ENCODE data around the gene GATA1. TPM values are rescaled to one million over a fixed set of nuclear protein-coding genes. Genes with fewer than 3 reads are reported as not detected.

Gene GATA1
- total RNA-seq, 1 experiment from 2014 or later, result not detected

DNA sequence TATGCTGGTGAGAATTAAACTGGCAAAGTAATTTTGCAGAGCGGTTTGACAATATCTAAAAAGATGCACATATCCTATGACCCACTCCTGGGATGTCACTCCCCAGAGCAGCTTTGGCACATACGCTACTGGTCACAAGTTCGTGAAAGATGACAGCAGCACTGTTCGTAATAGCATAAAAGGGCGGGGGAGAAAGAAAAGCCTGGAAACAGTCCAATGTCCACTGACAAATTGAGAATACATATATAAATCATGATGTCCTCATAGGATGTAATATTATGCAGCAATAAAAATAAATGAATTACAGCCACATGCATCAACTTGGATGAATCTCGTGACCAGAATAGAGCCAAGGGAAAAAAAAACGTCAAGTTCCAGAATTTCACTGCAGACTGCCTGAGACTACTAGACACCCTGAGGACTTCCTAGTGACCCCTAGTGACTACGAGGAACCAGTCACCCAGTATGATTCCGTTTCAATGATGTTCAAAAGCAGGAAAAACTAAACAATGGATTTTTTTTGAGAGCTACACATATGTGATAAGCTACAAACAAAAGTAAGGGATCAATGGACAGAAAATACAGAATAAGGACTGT, 47.2 kb downstream of the GATA1 start:
- Mint-ChIP-seq H3K4me3 (ENCODE audit: unreplicated experiment) (no peak overlapping the region), H3K27me3 (ENCODE audit: insufficient read depth, unreplicated experiment) (no peaks in the 10 kb centered on the region), H3K36me3 (ENCODE audit: insufficient read depth, unreplicated experiment) (no peaks in the 10 kb centered on the region), H3K9me3 (ENCODE audit: unreplicated experiment) (peaks cover 8% of the 10 kb centered on the region), H3K27ac (ENCODE audit: low read depth, unreplicated experiment) (no peak overlapping the region), H3K4me1 (ENCODE audit: insufficient read depth, unreplicated experiment) (peaks cover 8% of the 10 kb centered on the region)
- ChIA-PET POLR2A (interaction anchor here (0.7 to 1.4 kb wide), 2 partner anchors 32 to 202 kb away, joined by 4 read pairs; partner anchors contain the start of gene HDAC6), CTCF (interaction anchor here (0.6 to 1.4 kb wide), 6 partner anchors 8 to 1191 kb away, joined by 3 to 6 read pairs (median 3); partner anchors contain the start of gene GLOD5)
- TF ChIP-seq, protein P1, sequence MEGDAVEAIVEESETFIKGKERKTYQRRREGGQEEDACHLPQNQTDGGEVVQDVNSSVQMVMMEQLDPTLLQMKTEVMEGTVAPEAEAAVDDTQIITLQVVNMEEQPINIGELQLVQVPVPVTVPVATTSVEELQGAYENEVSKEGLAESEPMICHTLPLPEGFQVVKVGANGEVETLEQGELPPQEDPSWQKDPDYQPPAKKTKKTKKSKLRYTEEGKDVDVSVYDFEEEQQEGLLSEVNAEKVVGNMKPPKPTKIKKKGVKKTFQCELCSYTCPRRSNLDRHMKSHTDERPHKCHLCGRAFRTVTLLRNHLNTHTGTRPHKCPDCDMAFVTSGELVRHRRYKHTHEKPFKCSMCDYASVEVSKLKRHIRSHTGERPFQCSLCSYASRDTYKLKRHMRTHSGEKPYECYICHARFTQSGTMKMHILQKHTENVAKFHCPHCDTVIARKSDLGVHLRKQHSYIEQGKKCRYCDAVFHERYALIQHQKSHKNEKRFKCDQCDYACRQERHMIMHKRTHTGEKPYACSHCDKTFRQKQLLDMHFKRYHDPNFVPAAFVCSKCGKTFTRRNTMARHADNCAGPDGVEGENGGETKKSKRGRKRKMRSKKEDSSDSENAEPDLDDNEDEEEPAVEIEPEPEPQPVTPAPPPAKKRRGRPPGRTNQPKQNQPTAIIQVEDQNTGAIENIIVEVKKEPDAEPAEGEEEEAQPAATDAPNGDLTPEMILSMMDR (IDR thresholded peaks at IDR 0.05; ENCODE audit: unreplicated experiment), result no peak
- intact Hi-C loops (cut with micrococcal nuclease), result no loop called here
- BruUV-seq (replicated peaks), result no TSS peak
- no peak for DNase-seq (ENCODE audit: unreplicated experiment)

DNA sequence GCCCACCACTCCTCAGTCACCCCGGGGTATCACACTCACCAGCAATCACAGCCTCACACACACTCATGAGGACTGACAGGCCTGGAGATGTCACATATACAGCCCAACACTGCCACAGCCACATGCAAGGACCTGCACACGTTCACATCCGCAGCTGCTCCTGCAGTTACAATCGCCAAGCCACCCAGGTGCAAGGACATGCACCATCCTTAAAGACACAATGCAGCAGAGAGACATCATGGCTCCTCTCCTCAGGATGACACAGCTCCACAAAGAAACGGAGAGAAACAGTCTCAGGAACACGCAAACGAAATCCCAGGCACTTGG, 48.0 kb downstream of the GATA1 start:
- TF ChIP-seq, protein P1 (IDR thresholded peaks at IDR 0.05; ENCODE audit: unreplicated experiment), result no peak
- no TSS peak for BruUV-seq (replicated peaks)
- ChIA-PET CTCF (interaction anchor here (0.5 to 1.4 kb wide), 6 partner anchors 9 to 1191 kb away, joined by 3 to 6 read pairs (median 3); partner anchors contain the start of gene GLOD5), POLR2A (interaction anchor here (0.6 to 1.4 kb wide), 3 partner anchors 32 to 202 kb away, joined by 4 read pairs; partner anchors contain the start of gene HDAC6)
- no peak for DNase-seq (ENCODE audit: unreplicated experiment)
- peaks cover 8% of the 10 kb centered on the region for H3K4me1 Mint-ChIP-seq (ENCODE audit: insufficient read depth, unreplicated experiment)
- H3K36me3 Mint-ChIP-seq (ENCODE audit: insufficient read depth, unreplicated experiment), result no peaks in the 10 kb centered on the region
- peaks cover 8% of the 10 kb centered on the region for H3K9me3 Mint-ChIP-seq (ENCODE audit: unreplicated experiment)
- H3K4me3 Mint-ChIP-seq (ENCODE audit: unreplicated experiment), result peak overlapping the region; percentile 74
- H3K27me3 Mint-ChIP-seq (ENCODE audit: insufficient read depth, unreplicated experiment), result no peaks in the 10 kb centered on the region
- intact Hi-C loops (cut with micrococcal nuclease), result no loop called here
- H3K27ac Mint-ChIP-seq (ENCODE audit: low read depth, unreplicated experiment), result no peak overlapping the region

DNA sequence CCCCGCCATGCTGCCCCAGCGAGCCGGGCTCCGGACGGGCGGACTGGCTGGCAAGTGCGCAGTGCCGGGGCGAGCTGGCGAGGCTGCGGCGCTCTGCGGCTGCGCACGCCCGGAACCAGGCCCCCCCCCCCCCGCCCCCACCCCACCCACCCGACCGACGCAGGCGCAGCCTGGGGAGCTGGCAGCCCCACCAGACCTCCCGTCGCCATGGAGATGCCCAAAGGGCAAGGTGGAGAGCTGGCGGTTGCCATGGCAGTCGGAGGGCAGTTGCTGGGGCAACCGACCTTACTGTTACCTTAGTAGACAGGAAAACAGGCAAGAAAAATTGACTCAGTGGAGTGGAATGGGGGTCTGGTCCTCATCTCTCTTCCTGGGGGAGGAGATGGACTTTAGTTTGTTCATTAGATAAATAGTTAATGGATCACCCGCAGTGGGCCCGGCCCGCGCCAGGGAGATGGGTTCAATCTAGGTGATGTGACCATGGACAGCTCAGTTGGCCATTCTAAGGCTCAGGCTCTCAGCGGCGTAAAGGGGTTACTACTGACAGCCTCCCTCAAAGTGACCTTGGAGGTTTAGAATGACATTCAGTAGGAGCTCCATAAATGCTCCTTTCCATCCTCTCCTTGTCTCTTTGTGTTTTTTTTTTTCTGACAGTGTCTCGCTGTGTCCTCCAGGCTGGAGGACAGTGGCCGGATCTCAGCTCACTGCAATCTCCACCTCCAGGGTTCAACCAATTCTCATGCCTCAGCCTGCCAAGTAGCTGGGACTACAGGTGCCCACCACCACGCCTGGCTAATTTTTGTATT, 49.3 kb downstream of the GATA1 start, which contains the start of gene PCSK1N:
TSS of gene PCSK1N (minus strand) at position 87 of the 806 bp plus-strand sequence. CDS start at position 9, 78 bp downstream.
- Mint-ChIP-seq H3K36me3 (ENCODE audit: insufficient read depth, unreplicated experiment) (no peaks in the 10 kb centered on the region), H3K27me3 (ENCODE audit: insufficient read depth, unreplicated experiment) (no peaks in the 10 kb centered on the region), H3K27ac (ENCODE audit: low read depth, unreplicated experiment) (no peak within 1 kb of the TSS), H3K4me1 (ENCODE audit: insufficient read depth, unreplicated experiment) (peaks cover 8% of the 10 kb centered on the region), H3K9me3 (ENCODE audit: unreplicated experiment) (peaks cover 8% of the 10 kb centered on the region), H3K4me3 (ENCODE audit: unreplicated experiment) (peak within 1 kb of the TSS; percentile 74)
- ChIA-PET POLR2A (no interaction called here), CTCF (interaction anchor here (0.5 to 0.6 kb wide), 2 partner anchors 9 to 96 kb away, joined by 3 read pairs; no protein-coding TSS in a partner anchor)
- BruUV-seq (replicated peaks), result no TSS peak
- TF ChIP-seq, protein P1 (IDR thresholded peaks at IDR 0.05; ENCODE audit: unreplicated experiment), result no peak
- intact Hi-C loops (cut with micrococcal nuclease), result no loop called here
- no peak for DNase-seq (ENCODE audit: unreplicated experiment)

DNA sequence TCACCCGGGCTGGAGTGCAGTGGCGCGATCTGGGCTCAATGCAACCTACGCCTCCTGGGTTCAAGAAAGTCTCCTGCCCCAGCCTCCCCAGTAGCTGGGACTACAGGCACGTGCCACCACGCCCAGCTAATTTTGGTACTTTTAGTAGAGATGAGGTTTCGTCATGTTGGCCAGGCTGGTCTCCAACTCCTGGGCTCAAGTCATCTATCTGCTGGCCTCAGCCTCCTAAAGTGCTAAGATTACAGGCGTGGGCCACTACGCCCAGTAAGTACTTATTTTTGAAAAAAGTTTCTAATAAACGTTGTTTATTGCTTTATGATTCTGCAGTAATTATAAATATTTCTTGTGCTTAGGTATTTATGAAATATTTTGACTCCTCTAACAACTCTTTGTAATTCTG, 53.3 kb downstream of the GATA1 start:
- TF ChIP-seq, protein P1 (IDR thresholded peaks at IDR 0.05; ENCODE audit: unreplicated experiment), result no peak
- H3K36me3 Mint-ChIP-seq (ENCODE audit: insufficient read depth, unreplicated experiment), result no peaks in the 10 kb centered on the region
- no TSS peak for BruUV-seq (replicated peaks)
- peaks cover 14% of the 10 kb centered on the region for H3K9me3 Mint-ChIP-seq (ENCODE audit: unreplicated experiment)
- DNase-seq (ENCODE audit: unreplicated experiment), result no peak
- H3K27me3 Mint-ChIP-seq (ENCODE audit: insufficient read depth, unreplicated experiment), result no peaks in the 10 kb centered on the region
- H3K4me3 Mint-ChIP-seq (ENCODE audit: unreplicated experiment), result no peak overlapping the region
- peaks cover 3% of the 10 kb centered on the region for H3K4me1 Mint-ChIP-seq (ENCODE audit: insufficient read depth, unreplicated experiment)
- ChIA-PET CTCF (no interaction called here), POLR2A (no interaction called here)
- no peak overlapping the region for H3K27ac Mint-ChIP-seq (ENCODE audit: low read depth, unreplicated experiment)
- intact Hi-C loops (cut with micrococcal nuclease), result no loop called here

Data from MCF 10A (cell line).